Fibroblast of skin of abdomen (primary cell): ENCODE measurements around the gene KCNJ2. TPM values are rescaled to one million over a fixed set of nuclear protein-coding genes. Genes with fewer than 3 reads are reported as not detected.

Source experiments
- DNase-seq: peaks from one replicate; pipeline ENCODE4 v3.0.0-alpha.2; 2013
- polyA plus RNA-seq, 2 experiments: library from polyadenylated mRNA; unstranded; fragments of 120-200 nt; gene quantifications; one replicate each; pipeline ENCODE4 v1.2.1, GENCODE V29; 2013; ENCODE audit not compliant: insufficient read length in 2 of 2

KCNJ2 gene
- polyA plus RNA-seq (2013, experiment 1 of 2; ENCODE audit: insufficient read length): 0.14 TPM
- 0.15 TPM for polyA plus RNA-seq (2013, experiment 2 of 2; ENCODE audit: insufficient read length)

DNA sequence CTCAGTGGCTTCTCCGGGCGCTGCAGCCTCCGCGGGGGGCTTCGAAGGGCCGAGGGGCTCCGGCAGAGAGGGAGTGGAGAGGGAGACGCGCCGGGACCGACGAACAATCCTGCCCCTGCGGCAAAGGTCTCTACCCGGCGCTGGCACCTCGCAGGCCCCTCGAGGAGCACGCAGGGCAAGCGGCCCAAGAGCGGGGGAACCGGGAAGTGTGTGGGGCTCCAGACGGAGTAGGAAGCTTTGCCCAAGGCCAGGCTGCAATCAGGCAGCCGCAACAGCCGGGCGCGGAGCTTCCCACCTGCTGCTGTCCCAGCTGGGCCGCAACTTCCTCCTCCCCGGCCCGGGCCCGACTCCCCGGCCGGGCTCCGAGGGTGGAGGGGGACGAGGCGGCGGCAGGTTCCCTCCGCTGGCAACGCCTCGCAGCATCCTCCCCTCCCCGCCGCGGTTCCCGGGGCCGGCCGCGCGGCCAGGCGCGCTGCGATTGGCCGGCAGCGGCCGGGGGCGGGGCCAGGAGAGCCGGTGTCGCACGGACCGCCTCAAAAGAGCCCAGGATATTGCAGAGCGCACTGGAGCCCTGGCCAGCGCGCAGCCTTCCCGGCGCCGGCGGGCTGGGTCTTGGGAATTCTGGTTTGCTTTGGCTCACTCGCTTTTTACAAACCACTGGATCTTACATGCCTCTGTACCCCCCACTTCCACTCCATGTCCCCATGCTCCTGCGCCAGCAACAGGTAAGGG lies at the start of gene KCNJ2:
TSS of gene KCNJ2 (plus strand) at position 556 of the 732 bp plus-strand sequence. CDS start 5,508 bp downstream, outside the sequence.
- DNase-seq: peak; percentile 64

DNA sequence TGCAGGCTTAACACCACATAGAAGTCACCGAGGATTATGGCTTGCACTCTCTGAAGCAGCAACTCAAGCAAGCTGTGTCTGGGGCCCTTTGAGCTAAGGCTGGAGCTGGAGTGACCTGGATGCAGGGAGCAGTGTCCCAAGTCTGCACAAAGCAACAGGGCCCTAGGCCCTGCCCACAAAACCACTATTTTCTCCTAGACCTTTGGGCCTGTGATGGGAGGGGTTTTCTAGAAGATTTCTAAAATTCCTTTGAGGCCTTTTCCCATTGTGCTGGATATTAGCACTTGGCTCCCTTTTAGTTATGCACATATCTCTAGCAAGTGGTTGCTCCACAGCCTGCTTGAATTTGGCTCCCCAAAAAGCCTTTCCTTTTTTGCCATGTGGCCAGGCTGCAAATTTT lies 49.8 kb upstream of the KCNJ2 start:
- no peak for DNase-seq

- DNase-seq: no peak
Observed at GRCh38 chr17:70119983-70120382, 49.3 kb upstream of the KCNJ2 start.

- DNase-seq: no peak
Observed at GRCh38 chr17:70120425-70120824, 48.9 kb upstream of the KCNJ2 start.

GRCh38 chr17:70121126-70121525 lies 48.2 kb upstream of the KCNJ2 start:
- no peak for DNase-seq

GRCh38 chr17:70123193-70123592 lies 46.1 kb upstream of the KCNJ2 start:
- DNase-seq: no peak

DNA sequence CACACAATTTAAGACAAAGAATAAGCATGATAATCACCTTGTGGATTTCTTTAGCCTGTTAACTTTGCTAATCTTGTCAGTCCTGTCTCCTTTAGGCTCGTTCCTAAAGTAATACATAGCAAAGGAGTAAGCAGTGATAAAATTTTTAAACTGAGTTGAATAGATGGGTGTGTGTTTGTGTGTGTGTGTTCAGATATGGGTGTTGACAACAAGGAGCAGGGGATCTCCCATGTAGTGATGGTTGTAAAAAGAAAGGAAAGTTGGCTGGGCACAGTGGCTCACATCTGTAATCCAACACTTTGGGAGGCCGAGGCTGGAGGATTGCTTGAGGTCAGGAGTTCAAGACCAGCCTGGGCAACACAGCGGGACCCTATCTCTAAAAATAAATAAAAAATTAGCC lies 44.6 kb upstream of the KCNJ2 start:
- no peak for DNase-seq

DNA sequence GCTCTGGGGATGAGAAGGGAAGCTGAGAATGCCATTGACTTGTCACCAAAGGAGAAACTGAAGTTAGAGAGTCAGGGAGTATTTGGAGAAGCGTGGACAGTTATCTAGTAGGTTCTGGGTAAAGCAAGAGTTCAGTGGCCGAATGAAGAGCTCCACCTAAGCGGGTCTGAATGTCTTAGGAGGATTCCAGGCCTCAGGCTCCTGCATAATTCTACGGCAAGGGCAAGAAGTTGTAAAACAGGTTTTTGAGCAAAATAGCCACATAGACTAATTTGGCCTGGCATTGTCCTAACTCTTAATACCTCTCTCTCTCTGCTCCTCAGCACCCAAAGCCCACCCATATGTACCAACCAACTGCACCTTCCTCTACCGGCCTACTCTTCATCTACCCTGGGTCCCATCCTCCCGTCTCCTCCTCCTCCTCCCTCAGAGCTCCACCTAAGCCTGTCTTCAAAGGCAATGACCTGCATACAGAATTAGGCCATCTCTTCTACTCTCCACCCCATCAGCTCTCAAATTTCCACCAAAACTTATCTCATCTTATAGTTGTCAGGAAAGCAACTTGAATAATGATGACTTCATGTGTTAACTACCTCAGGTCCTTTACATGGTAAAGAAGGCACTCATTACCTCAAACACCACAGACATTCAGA lies 42.0 kb upstream of the KCNJ2 start:
- DNase-seq: no peak

- DNase-seq: no peak
Observed at GRCh38 chr17:70128727-70129238, 40.5 kb upstream of the KCNJ2 start.

- DNase-seq: no peak
Observed at GRCh38 chr17:70130289-70130688, 39.0 kb upstream of the KCNJ2 start.

- no peak for DNase-seq
Observed at GRCh38 chr17:70132505-70132904, 36.8 kb upstream of the KCNJ2 start.

DNA sequence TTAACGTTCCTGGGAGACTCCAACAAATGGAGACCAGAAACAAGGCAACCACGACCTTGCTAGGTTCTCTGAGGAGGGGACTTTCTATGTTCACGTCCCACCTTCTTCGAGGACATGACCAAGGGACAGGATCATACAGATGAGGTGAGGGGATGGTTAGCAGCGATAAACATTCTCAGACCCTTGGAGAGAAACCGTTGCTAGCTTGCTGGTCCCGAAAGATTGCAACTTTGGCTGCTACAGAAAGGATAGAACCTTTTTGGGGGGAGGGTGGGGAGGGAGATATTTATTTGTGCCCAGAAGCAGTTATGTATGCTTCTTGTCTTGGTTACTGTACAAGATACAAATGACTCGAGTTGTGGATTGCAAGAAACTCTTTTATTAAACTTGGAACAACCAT lies 35.3 kb upstream of the KCNJ2 start:
- no peak for DNase-seq

GRCh38 chr17:70134777-70135176 lies 34.6 kb upstream of the KCNJ2 start:
- no peak for DNase-seq

GRCh38 chr17:70136131-70136530 lies 33.2 kb upstream of the KCNJ2 start:
- DNase-seq: no peak

DNA sequence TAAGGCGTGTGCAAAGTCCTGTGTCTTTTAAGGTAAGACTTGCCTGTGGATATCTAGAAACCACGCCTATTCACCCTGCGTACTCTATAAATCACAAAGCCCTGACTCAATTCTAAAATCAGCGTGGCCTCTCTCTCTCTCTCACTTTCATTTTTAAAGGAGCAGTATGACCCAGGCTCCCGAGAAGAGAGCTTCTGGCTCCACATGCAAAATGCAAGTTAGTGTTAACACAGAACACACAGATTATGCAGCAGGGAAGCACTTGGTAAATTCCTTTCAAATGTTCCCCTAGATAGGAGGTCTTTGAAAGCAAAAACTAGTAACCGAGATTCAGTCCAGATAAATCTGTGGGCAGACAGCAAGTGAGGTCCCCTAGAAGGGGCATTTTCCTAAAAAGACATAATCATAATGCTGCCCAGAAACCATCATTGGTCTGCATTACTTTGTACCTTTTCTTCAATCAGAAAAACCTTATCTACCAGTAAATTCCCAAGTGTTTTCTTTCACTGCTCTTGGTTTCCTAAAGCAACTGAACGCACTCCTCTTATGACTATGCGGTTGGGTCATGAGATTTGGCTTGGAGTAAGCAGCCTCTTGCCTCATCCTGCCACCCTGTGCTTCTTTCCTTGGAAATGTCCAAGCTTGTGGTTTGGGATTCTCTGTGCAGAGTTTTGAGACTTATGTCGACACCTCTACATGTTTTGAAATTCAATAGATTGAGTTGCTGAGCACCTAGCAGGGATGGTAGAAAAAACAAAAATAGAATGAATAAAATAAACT lies 31.7 kb upstream of the KCNJ2 start:
- DNase-seq: peak; percentile 74

- DNase-seq: peak; percentile 71
Observed at GRCh38 chr17:70138291-70138865, 31.0 kb upstream of the KCNJ2 start.

GRCh38 chr17:70139449-70139993 lies 29.8 kb upstream of the KCNJ2 start:
- no peak for DNase-seq

DNA sequence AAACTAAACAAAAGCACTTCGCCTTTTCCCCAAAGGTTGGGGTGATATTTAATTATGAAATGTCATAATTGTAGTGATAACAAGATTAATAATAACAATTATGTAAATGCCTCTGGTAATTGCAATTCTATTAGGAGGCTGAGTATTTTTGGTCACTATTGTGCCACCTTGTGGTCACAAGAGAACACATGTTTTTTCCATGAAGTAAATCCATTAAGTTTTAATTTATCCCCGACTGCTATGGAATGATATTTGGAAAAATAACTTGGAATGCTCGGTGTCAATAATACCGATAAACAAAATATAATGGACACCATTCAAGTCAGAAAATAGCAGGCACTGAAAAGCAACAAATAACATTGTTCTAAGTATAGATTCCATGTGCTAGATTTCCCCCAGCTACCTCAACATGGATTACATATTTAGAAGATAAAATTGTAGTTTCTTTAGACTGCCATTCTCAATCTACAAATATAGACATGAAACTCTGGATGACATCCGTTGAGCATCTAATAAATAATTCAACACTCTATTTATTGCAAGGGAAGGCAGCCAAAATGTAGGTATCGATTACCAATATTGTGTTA lies 25.0 kb upstream of the KCNJ2 start:
- DNase-seq: peak; percentile 33

GRCh38 chr17:70153210-70153609 lies 16.1 kb upstream of the KCNJ2 start:
- DNase-seq: no peak

DNA sequence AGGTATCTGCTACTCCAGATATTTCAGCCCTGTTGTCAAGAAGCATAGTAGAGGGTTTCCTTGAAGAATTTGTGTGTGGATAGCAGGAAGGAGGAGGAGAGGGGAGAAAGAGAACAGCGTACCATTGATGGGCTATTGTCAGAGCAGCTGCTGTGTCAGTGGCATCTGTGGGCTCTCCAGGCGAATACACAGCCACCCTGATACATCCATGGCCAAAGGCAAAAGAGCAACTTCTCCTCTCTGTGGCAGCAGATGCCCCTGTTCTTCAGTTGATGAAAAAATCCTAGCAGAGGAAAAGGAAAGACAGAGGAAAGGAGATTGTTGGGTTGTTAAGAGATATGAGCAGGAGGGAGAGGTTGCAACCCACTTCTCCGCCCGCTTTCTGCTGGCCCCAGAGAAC lies 12.2 kb upstream of the KCNJ2 start:
- DNase-seq: no peak

GRCh38 chr17:70158180-70158579 lies 11.2 kb upstream of the KCNJ2 start:
- DNase-seq: no peak

GRCh38 chr17:70158591-70158990 lies 10.7 kb upstream of the KCNJ2 start:
- DNase-seq: no peak
